ENCODE results near the gene DLK1.

Gene DLK1

DNA sequence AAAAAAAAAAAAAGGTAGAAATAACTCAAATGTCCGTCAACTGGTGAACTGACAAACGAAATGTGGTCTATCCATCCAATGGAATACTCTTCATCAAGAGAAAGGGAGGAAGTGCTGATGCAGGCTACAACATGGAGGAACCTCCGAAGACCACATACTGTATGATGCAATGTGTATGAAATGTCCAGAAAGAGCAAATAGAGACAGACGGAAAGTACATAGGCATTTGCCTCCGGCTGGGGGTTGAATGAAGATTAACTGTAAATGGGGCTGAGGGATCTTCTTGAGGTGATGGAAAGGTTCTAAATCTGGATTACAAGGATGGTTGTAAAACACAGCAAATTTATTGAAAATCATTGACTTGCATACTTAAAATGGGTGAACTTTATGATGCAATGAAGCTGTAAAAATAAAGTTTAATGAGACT, 35.4 kb downstream of the DLK1 start:
- Histone ChIP-seq H3K36me3 (ENCODE audit: control insufficient read depth, insufficient read depth, low read length) (no peaks in the 10 kb centered on the region), H3K9ac (ENCODE audit: low read depth, low read length) (no peak overlapping the region), H3K4me1 (ENCODE audit: control insufficient read depth, insufficient read depth, low read length) (no peaks in the 10 kb centered on the region), H3K27me3 (ENCODE audit: control insufficient read depth, insufficient read depth, low read length) (no peaks in the 10 kb centered on the region), H3K9me3 (ENCODE audit: control insufficient read depth, insufficient read depth, low read length) (no peaks in the 10 kb centered on the region), H3K4me3 (ENCODE audit: low read depth, low read length) (no peak overlapping the region), H3K27ac (ENCODE audit: low read depth, low read length) (no peak overlapping the region)

DNA sequence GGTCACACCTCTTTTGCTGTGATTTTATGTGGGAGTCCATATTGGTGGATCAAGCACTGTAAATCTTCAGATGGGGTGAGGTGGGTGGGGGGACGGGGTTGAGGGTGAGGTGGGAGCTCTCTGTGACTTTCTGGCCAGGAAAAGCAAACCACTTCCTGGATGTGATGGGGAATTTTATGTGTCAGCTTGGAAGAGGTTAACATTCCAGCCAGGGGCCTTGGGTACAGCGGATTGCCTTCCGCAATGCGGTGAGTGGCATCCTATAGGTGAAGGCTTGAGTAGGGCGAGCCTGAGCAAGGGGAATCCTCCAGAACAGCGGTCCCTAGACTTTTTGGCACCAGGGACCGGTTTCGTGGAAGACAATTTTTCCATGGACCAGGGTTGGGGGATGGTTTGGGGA, 36.2 kb downstream of the DLK1 start:
- Histone ChIP-seq H3K4me1 (ENCODE audit: control insufficient read depth, insufficient read depth, low read length) (no peaks in the 10 kb centered on the region), H3K27ac (ENCODE audit: low read depth, low read length) (no peak overlapping the region), H3K27me3 (ENCODE audit: control insufficient read depth, insufficient read depth, low read length) (no peaks in the 10 kb centered on the region), H3K9ac (ENCODE audit: low read depth, low read length) (no peak overlapping the region), H3K9me3 (ENCODE audit: control insufficient read depth, insufficient read depth, low read length) (no peaks in the 10 kb centered on the region), H3K4me3 (ENCODE audit: low read depth, low read length) (no peak overlapping the region), H3K36me3 (ENCODE audit: control insufficient read depth, insufficient read depth, low read length) (no peaks in the 10 kb centered on the region)

DNA sequence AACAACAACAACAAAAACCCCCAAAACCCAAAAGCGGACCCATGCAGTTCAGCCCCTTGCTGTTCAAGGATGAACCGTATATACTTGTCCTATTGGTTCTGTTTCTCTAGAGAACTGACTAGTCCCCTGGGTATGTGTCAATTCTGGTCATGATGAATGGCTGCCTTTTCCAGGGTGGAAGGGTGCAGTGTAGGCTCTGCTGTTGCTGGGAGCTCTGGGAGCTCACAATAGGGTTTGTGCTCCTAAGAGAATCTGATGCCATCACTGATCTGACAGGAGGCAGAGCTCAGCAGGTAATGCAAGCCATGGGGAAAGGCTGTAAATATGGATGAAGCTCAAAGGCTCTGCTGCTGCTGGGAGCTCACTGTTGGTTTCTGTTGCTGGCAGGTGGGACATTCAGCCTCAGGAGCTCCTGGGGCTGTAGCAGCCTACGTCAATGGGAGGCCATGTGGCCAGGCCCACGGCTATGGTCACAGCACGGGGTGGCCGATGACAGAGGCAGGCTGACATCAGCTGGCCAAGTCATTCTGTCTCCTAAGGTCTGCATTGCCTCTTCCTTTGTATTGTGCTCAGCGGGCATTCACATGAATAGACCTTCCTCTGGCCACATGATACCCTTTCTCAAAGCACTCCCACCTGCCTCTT, 37.9 kb downstream of the DLK1 start:
- Histone ChIP-seq H3K27me3 (ENCODE audit: control insufficient read depth, insufficient read depth, low read length) (no peaks in the 10 kb centered on the region), H3K4me3 (ENCODE audit: low read depth, low read length) (no peak overlapping the region), H3K9ac (ENCODE audit: low read depth, low read length) (no peak overlapping the region), H3K4me1 (ENCODE audit: control insufficient read depth, insufficient read depth, low read length) (no peaks in the 10 kb centered on the region), H3K9me3 (ENCODE audit: control insufficient read depth, insufficient read depth, low read length) (no peaks in the 10 kb centered on the region), H3K27ac (ENCODE audit: low read depth, low read length) (peak overlapping the region; percentile 61), H3K36me3 (ENCODE audit: control insufficient read depth, insufficient read depth, low read length) (no peaks in the 10 kb centered on the region)

DNA sequence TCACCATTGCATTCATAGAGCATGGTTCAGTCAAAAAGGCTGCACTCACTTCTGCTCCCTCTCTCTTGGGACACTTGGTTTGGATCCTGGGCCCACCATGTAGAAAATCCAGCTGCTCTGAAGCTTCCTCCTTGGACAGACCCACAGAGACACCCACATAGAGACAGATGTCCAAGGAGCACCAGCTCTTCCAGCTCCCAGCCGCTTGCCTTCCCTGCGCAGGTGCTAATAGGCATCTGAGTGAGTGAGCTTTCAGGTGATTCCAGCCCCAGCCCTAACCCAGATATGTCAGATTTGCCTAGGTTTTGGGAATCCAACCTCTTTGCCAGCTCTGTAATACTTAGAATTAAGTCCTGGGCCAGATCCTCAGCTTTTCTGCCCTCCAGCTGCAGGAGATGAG, 38.6 kb downstream of the DLK1 start:
- H3K36me3 ChIP-seq (ENCODE audit: control insufficient read depth, insufficient read depth, low read length): no peaks in the 10 kb centered on the region
- no peak overlapping the region for H3K9ac ChIP-seq (ENCODE audit: low read depth, low read length)
- no peak overlapping the region for H3K4me3 ChIP-seq (ENCODE audit: low read depth, low read length)
- no peaks in the 10 kb centered on the region for H3K4me1 ChIP-seq (ENCODE audit: control insufficient read depth, insufficient read depth, low read length)
- H3K27ac ChIP-seq (ENCODE audit: low read depth, low read length): peak overlapping the region; percentile 47
- no peaks in the 10 kb centered on the region for H3K27me3 ChIP-seq (ENCODE audit: control insufficient read depth, insufficient read depth, low read length)
- H3K9me3 ChIP-seq (ENCODE audit: control insufficient read depth, insufficient read depth, low read length): no peaks in the 10 kb centered on the region

DNA sequence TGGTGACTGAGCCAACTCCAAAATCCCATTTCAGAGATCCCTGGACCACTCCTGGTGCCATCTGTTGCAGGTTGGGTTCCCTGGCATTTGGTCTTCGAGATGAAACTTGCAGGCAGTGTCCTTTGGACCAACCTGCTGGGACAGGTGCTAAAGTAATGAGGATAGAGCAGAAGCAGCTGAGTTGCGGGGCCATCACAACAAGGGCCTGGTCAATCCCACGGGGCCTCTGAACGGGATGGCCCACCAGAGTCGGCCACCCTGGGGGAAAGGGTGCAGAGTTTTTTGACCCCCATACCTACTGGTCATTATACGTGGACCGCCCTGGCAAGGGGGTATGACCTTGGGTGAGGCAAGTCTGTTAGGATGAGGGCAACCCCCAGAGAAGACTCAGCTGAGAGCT, 39.3 kb downstream of the DLK1 start:
- no peak overlapping the region for H3K27ac ChIP-seq (ENCODE audit: low read depth, low read length)
- H3K27me3 ChIP-seq (ENCODE audit: control insufficient read depth, insufficient read depth, low read length): no peaks in the 10 kb centered on the region
- no peaks in the 10 kb centered on the region for H3K9me3 ChIP-seq (ENCODE audit: control insufficient read depth, insufficient read depth, low read length)

DNA sequence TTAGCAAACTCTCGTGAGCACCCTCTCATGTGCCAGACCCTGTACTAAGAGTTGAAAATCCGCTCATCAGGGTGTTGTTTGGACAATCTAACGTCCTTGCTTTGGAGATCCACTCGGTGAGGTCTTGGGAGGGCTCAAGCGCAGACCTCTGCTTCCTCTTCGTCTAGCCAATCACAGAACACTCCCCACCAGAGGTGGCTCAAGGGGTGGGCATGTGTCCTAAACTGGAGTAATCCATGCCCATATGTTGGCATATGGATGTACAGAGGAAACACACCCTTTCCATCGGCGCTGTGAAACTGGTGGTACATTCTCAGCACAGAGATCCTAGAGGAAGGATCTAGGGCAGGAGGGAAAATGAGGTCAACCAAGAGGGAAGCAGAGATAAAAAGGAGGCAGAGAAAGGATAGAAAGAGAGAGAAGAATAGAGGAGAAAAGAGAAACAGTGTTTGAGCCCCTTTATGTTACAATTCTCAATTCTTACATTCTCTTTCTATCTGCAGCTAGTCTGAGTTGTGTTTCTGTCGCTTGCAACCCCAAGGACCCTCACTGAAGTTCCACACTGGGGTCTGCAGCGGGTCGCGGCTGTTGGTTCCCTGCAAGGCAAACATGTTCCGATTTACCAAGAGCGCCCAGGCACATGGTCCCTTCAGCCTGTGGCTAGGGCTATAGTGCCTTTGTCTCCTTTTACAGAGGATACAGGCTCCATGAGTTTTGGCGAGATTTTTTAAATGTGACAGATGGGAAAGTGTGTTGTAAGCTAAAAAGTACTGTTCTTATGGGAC, 40.5 kb downstream of the DLK1 start:
- H3K9me3 ChIP-seq (ENCODE audit: control insufficient read depth, insufficient read depth, low read length): no peaks in the 10 kb centered on the region
- no peaks in the 10 kb centered on the region for H3K4me1 ChIP-seq (ENCODE audit: control insufficient read depth, insufficient read depth, low read length)
- no peaks in the 10 kb centered on the region for H3K27me3 ChIP-seq (ENCODE audit: control insufficient read depth, insufficient read depth, low read length)
- H3K9ac ChIP-seq (ENCODE audit: low read depth, low read length): no peak overlapping the region
- H3K36me3 ChIP-seq (ENCODE audit: control insufficient read depth, insufficient read depth, low read length): no peaks in the 10 kb centered on the region
- no peak overlapping the region for H3K4me3 ChIP-seq (ENCODE audit: low read depth, low read length)
- H3K27ac ChIP-seq (ENCODE audit: low read depth, low read length): no peak overlapping the region

More for the DNA sequence above, 39.3 kb downstream of the DLK1 start:
- Histone ChIP-seq H3K36me3 (ENCODE audit: control insufficient read depth, insufficient read depth, low read length) (no peaks in the 10 kb centered on the region), H3K4me1 (ENCODE audit: control insufficient read depth, insufficient read depth, low read length) (no peaks in the 10 kb centered on the region), H3K9ac (ENCODE audit: low read depth, low read length) (no peak overlapping the region), H3K4me3 (ENCODE audit: low read depth, low read length) (no peak overlapping the region)

DNA sequence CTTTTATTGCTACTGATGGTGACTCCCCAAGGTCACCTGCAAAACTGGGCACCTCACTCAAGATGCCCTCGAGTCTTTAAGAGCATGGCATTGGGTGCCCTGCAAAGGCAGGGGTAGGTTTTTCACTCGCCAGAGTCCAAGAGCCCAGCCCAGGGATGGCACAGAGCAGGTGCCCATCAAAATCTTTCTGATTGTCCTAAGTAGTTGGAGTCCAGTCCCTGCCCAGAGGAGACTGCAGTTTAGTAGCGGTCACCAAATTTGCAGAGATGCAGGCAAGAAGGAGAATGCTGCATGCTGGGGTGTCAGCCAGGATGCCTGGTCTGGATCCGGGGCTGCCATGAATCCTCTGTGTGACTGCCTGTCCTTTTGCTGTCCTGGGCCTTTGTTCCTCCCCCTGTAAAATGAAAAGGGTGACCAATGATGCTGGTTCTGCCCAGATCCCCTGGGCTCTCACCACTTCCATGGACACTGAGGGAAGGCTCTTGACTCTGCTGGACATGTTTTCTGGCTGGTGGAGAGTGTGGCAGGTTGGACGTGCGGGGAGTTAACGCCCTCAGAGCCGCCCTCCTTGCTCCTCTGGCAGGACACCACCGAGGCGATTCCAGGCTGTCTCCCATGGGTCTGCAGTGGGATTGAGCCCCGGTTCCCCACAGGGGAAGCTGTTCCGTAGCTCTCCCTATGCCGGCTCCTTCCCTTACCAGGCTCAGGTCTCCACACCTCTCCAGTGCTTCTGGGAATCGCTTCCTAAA, 41.3 kb downstream of the DLK1 start:
- H3K27me3 ChIP-seq (ENCODE audit: control insufficient read depth, insufficient read depth, low read length): no peaks in the 10 kb centered on the region
- H3K9ac ChIP-seq (ENCODE audit: low read depth, low read length): no peak overlapping the region
- no peaks in the 10 kb centered on the region for H3K4me1 ChIP-seq (ENCODE audit: control insufficient read depth, insufficient read depth, low read length)
- no peaks in the 10 kb centered on the region for H3K36me3 ChIP-seq (ENCODE audit: control insufficient read depth, insufficient read depth, low read length)
- no peaks in the 10 kb centered on the region for H3K9me3 ChIP-seq (ENCODE audit: control insufficient read depth, insufficient read depth, low read length)
- H3K4me3 ChIP-seq (ENCODE audit: low read depth, low read length): no peak overlapping the region
- H3K27ac ChIP-seq (ENCODE audit: low read depth, low read length): no peak overlapping the region

DNA sequence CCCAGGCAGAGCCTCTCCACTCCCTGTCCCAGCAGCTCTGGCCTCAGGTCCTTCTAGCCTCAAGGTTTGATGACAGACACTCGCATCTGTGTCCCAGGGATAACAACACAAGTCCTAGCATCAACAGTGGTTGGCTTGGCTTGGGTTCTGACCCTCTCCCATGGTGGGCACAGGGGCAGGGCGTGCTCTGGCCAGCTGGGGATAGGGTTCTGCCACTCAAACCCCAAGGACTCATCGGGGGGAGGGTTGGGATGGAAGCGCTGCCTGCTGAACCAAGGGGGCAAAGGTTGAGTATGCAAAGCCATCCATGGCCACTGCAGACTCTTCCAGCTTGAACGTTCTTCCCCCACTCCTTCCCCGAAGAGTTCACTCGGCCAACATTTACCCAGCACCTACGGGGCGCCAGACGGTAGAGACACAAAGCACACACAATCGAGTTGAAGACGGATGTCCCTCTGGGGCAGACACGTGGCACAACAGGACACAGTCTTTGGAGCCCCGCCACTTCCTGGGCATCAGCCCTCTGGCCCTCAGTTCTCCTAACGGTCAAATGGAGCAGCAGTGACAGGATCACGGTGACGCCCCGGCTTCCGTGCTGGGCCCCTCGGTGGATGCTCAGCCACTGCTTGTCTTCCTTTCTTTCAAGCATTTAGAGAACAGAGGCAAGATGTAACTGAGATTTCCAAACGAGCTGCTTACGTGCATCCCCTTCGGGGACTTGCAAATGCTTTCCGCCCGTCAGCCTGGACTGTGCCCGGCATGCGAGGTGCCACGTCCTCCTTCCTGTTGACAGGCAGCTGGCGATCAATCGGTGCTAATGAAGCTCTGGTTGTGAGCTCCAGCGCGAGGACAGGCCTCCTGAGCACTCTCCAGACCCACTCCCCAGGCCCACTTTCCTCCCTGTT, 42.6 kb downstream of the DLK1 start:
- Histone ChIP-seq H3K9ac (ENCODE audit: low read depth, low read length) (no peak overlapping the region), H3K27ac (ENCODE audit: low read depth, low read length) (no peak overlapping the region), H3K9me3 (ENCODE audit: control insufficient read depth, insufficient read depth, low read length) (no peaks in the 10 kb centered on the region), H3K27me3 (ENCODE audit: control insufficient read depth, insufficient read depth, low read length) (no peaks in the 10 kb centered on the region), H3K36me3 (ENCODE audit: control insufficient read depth, insufficient read depth, low read length) (no peaks in the 10 kb centered on the region), H3K4me3 (ENCODE audit: low read depth, low read length) (no peak overlapping the region), H3K4me1 (ENCODE audit: control insufficient read depth, insufficient read depth, low read length) (no peaks in the 10 kb centered on the region)

DNA sequence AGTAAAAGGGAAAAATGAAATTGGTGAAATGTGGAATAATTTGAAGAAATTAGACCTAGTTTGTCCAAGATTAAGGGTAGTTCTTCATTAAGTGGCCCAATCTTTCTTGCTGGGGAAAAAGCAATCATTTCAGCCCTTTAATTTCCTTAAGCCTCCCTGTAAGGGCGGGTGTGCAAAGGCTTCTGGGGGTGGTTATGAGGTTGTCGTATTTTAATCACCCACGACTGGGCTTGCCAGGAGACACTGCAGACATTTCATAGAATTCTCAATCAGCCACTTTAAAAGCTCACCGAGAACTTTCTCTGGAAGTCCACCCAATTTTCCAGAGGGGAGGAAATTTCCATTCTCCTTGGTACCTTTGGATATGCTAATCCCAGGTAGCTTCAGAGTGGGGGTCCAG, 43.4 kb downstream of the DLK1 start:
- Histone ChIP-seq H3K27ac (ENCODE audit: low read depth, low read length) (no peak overlapping the region), H3K9me3 (ENCODE audit: control insufficient read depth, insufficient read depth, low read length) (no peaks in the 10 kb centered on the region), H3K36me3 (ENCODE audit: control insufficient read depth, insufficient read depth, low read length) (no peaks in the 10 kb centered on the region), H3K4me3 (ENCODE audit: low read depth, low read length) (no peak overlapping the region), H3K4me1 (ENCODE audit: control insufficient read depth, insufficient read depth, low read length) (no peaks in the 10 kb centered on the region), H3K9ac (ENCODE audit: low read depth, low read length) (no peak overlapping the region), H3K27me3 (ENCODE audit: control insufficient read depth, insufficient read depth, low read length) (no peaks in the 10 kb centered on the region)

DNA sequence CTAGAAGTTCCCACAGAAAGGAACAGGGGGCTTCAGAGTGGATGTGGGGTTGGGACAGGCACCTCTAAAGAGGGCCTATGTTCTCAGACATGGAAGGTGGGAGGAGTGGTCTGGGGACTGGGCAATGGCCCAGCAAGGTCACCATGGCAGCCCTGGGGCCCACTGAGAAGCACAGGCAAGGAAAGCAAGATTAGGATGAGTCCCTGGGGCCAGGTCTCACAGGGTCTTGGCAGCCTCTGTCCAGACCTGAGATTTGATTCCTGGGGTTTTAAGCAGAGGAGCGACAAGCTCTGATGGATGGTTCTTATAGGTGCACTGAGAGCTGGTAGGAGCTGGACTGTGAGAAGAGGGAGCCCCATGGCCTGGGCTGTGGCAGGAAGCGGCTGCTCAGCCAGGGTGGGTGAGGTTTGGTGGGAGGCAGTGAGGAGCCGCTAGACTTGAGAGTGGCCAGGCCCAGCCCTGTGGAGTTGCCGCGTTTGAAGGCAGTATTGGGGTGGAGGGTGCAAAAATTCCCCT, 44.0 kb downstream of the DLK1 start:
- no peaks in the 10 kb centered on the region for H3K36me3 ChIP-seq (ENCODE audit: control insufficient read depth, insufficient read depth, low read length)
- no peak overlapping the region for H3K9ac ChIP-seq (ENCODE audit: low read depth, low read length)
- H3K27ac ChIP-seq (ENCODE audit: low read depth, low read length): no peak overlapping the region
- no peaks in the 10 kb centered on the region for H3K4me1 ChIP-seq (ENCODE audit: control insufficient read depth, insufficient read depth, low read length)
- no peaks in the 10 kb centered on the region for H3K9me3 ChIP-seq (ENCODE audit: control insufficient read depth, insufficient read depth, low read length)
- no peak overlapping the region for H3K4me3 ChIP-seq (ENCODE audit: low read depth, low read length)
- no peaks in the 10 kb centered on the region for H3K27me3 ChIP-seq (ENCODE audit: control insufficient read depth, insufficient read depth, low read length)
